ENCODE results near the gene PICALM.
"Not testable (repeated sequence)": the region's sequence is repeated elsewhere in the genome, so short reads cannot be mapped to it uniquely, and the experiment has no call there.

The PICALM gene

DNA sequence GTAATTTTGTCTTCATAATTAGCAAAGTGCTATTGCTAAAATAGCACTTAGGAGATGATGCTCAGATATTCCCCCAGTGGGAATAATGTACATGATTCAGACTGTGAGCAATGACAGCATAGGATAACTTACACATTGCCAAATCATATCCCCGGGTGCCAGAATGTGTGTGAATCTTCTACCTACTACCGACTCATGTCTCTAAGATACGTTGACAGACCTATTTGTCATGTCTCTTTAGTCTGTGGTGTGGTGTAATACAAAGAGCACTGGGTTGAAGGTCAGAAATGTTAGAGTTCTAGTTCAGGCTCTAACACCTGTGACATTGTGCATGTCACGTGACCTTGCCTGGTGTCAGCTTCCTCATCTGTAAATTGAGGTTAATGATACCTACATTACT is 31.0 kb upstream of the PICALM start:
- no peak for DNase-seq (ENCODE audit: low read depth)
- TF ChIP-seq, protein P1, sequence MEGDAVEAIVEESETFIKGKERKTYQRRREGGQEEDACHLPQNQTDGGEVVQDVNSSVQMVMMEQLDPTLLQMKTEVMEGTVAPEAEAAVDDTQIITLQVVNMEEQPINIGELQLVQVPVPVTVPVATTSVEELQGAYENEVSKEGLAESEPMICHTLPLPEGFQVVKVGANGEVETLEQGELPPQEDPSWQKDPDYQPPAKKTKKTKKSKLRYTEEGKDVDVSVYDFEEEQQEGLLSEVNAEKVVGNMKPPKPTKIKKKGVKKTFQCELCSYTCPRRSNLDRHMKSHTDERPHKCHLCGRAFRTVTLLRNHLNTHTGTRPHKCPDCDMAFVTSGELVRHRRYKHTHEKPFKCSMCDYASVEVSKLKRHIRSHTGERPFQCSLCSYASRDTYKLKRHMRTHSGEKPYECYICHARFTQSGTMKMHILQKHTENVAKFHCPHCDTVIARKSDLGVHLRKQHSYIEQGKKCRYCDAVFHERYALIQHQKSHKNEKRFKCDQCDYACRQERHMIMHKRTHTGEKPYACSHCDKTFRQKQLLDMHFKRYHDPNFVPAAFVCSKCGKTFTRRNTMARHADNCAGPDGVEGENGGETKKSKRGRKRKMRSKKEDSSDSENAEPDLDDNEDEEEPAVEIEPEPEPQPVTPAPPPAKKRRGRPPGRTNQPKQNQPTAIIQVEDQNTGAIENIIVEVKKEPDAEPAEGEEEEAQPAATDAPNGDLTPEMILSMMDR (IDR thresholded peaks at IDR 0.05; ENCODE audit: low read depth, low read length, missing control alignments), result no peak
- no peak overlapping the region for H3K4me3 ChIP-seq (ENCODE audit: low read depth, low read length)

DNA sequence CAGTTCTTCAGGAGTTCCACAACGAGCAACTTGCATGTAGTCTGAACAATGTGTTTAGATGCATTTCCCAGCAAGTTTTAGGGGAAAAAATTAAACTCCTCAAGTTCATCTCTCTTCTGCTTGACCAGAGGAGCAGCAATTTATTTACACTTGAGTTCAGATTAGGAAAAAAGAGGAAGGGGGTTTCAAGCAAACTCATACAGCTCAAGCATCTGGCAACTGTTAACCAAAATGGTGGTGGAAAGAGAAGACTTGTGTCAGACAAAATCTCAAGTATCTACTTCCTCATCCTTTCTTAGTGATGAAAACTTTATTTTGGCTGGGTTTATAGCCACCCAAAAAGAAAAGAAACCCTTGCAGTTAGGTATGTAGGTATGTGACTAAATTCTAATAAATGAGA is 29.1 kb upstream of the PICALM start:
- no peak overlapping the region for H3K4me3 ChIP-seq (ENCODE audit: low read depth, low read length)
- TF ChIP-seq, protein P1 (IDR thresholded peaks at IDR 0.05; ENCODE audit: low read depth, low read length, missing control alignments), result no peak
- no peak for DNase-seq (ENCODE audit: low read depth)

DNA sequence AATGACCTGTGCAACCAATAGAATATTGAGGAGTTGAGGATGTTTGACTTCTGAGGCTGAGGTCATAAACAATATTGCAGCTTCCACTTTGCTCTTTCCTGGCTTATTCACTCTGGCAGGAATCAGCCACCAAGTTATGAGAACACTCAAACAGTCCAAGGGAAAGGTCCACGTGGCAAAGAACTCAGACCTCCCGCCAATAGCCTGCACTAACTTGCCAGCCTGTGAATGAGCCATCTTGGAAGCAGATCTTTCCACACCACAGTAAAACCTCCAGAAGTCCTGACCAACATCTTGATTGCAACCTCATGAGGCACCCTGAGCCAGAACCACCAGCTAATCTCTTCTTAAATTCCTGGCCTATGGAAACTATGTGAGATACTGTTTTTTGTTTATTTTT is 22.7 kb upstream of the PICALM start:
- no peak for DNase-seq (ENCODE audit: low read depth)
- TF ChIP-seq, protein P1 (IDR thresholded peaks at IDR 0.05; ENCODE audit: low read depth, low read length, missing control alignments), result no peak
- H3K4me3 ChIP-seq (ENCODE audit: low read depth, low read length), result no peak overlapping the region

DNA sequence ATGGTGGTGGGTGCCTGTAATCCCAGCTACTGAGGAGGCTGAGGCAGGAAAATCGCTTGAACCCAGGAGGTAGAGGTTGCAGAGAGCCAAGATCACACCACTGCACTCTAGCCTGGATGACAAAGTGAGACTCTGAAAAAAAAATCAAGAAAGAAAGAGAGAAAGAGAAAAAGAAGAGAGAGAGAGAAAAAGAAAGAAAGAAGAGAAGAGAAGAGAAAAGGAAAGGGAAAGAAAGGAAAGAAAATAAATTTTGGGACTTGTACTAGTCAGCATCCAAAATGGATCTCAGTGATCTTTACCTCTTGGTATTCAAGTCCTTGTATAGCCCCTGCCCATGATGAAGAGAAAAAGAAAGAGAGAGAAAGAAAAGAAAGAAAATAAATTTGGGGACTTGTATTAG is 22.2 kb upstream of the PICALM start:
- TF ChIP-seq, protein P1 (IDR thresholded peaks at IDR 0.05; ENCODE audit: low read depth, low read length, missing control alignments), result no peak
- H3K4me3 ChIP-seq (ENCODE audit: low read depth, low read length), result no peak overlapping the region
- no peak for DNase-seq (ENCODE audit: low read depth)

DNA sequence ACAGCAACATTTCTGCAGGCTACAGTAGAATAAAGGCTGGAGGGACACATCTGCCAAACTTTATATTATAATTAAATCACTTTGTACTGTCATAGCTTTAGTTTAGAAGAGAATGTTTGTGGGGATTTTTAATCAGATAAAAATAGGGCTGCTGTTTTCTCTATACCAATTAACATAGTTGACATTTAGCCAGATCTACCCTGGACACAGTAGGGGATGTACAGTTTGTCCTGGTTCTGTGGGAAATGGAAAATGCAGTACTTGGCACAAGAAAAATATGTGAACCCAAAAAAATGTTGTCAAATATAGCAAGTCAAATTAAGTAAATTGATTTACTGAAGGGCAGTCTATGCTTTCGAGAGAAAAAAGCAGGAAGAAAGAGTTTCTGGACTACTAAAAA is 20.8 kb upstream of the PICALM start:
- no peak overlapping the region for H3K4me3 ChIP-seq (ENCODE audit: low read depth, low read length)
- TF ChIP-seq, protein P1 (IDR thresholded peaks at IDR 0.05; ENCODE audit: low read depth, low read length, missing control alignments), result no peak
- DNase-seq (ENCODE audit: low read depth), result no peak

DNA sequence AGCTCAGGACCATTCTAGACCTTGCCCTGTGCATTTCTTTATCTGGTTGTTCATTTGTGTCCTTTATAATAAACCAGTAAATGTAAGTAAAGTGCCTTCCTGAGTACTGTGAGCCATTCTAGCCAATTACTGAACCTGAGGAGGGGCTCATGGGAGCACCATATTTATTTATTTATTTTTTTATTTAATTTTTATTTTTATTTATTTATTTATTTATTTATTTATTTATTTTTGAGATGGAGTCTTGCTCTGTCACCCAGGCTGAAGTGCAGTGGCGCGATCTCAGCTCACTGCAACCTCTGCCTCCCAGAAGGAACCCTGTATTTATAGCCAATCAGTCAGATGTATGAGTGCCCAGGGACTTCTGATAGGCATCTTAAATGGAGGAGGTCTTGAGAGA is 18.8 kb upstream of the PICALM start:
- not testable (repeated sequence) for DNase-seq (ENCODE audit: low read depth); H3K4me3 ChIP-seq (ENCODE audit: low read depth, low read length)

DNA sequence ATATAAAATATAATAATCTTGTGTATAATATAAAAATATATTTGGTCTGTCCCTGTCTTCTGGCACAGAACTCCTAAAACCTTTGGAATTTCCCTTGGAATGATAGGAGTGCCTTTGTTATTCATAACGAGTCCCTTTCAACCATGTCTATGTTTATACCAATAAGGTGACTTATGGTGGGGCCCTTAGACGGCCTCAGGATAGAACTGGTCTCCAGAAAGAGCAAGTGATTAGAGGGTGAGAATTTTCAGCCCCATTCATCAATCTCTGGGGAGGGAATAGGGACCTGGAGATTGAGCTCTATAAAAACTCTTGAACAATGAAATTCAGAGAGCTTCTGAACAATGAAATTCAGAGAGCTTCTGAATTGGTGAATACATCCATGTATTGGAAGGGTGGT is 18.4 kb upstream of the PICALM start:
- DNase-seq (ENCODE audit: low read depth), result no peak
- TF ChIP-seq, protein P1 (IDR thresholded peaks at IDR 0.05; ENCODE audit: low read depth, low read length, missing control alignments), result no peak
- no peak overlapping the region for H3K4me3 ChIP-seq (ENCODE audit: low read depth, low read length)

DNA sequence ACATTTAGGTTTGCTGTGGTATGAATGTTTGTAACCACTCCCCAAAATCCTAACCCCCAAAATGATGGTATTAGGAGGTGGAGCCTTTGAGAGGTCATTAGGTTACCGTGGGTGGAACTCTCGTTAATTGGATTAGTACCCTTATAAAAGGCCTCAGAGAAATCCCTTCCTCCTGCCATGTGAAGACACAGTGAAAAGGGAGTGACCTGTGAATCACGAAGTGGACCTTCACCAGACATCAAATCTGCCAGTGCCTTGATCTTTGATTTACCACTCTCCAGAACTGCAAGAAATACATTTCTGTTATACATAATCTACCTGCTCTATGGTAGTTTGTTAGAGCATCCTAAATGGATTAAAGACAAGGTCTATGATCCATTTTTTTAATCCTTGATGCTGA is 12.6 kb upstream of the PICALM start:
- TF ChIP-seq, protein P1 (IDR thresholded peaks at IDR 0.05; ENCODE audit: low read depth, low read length, missing control alignments), result no peak
- H3K4me3 ChIP-seq (ENCODE audit: low read depth, low read length), result no peak overlapping the region
- DNase-seq (ENCODE audit: low read depth), result no peak

All from GM12864 (cell line).